HepG2 (cell line): Measurements from ENCODE around the gene TOMM20. TPM values are rescaled to one million over a fixed set of nuclear protein-coding genes. Genes with fewer than 3 reads are reported as not detected.
A peak's percentile ranks its signal among the peaks of the same experiment; 100 is the strongest.

Experiments
- CREBL2 ChIP-seq: sonication (generic); formaldehyde crosslinking; IDR thresholded peaks from 2 replicates; pipeline ENCODE4 v1.8.1; 2023; ENCODE audit warnings: missing genetic modification reagents, mild to moderate bottlenecking, borderline replicate concordance
- IRF9 ChIP-seq: sonication (generic); formaldehyde crosslinking; IDR thresholded peaks from 2 replicates; pipeline ENCODE4 v1.8.0; 2022; ENCODE audit warnings: missing genetic modification reagents, mild to moderate bottlenecking, borderline replicate concordance
- KLF6 ChIP-seq: IDR thresholded peaks from 2 replicates; pipeline ENCODE4 v1.8.0; 2016; ENCODE audit warnings: missing biosample characterization, missing genetic modification reagents
- KLF9 ChIP-seq: IDR thresholded peaks from 2 replicates; pipeline ENCODE4 v1.6.1; 2016; ENCODE audit warnings: low read depth
- PAX8 ChIP-seq: sonication (generic); formaldehyde crosslinking; IDR thresholded peaks from 2 replicates; pipeline ENCODE4 v1.8.0; 2022; ENCODE audit warnings: mild to moderate bottlenecking, missing genetic modification reagents, borderline replicate concordance
- POLR2AphosphoS2 ChIP-seq: IDR thresholded peaks from 2 replicates; pipeline ENCODE4 v1.6.1; 2011; ENCODE audit warnings: low read depth, low read length, improper control_type of control experiment
- RARG ChIP-seq: sonication (generic); formaldehyde crosslinking; IDR thresholded peaks from 2 replicates; pipeline ENCODE4 v1.4.0; 2020; ENCODE audit warnings: low read depth, mild to moderate bottlenecking, missing genetic modification reagents
- SRSF9 ChIP-seq: fragments of 200-400 bp; formaldehyde crosslinking; IDR thresholded peaks from 2 replicates; pipeline ENCODE4 v1.6.1; 2018; ENCODE audit warnings: borderline replicate concordance, mild to moderate bottlenecking, low read depth, low read length; ENCODE audit not compliant: insufficient read depth, poor library complexity, severe bottlenecking
- THAP8 ChIP-seq: sonication (generic); formaldehyde crosslinking; IDR thresholded peaks from 2 replicates; pipeline ENCODE4 v1.5.1; 2020; ENCODE audit warnings: missing genetic modification reagents, mild to moderate bottlenecking, borderline replicate concordance
- TP53 ChIP-seq: sonication (generic); formaldehyde crosslinking; conservative IDR thresholded peaks from 2 replicates; pipeline ENCODE4 v1.4.0; 2020; ENCODE audit warnings: missing genetic modification reagents
- ZBTB38 ChIP-seq: sonication (generic); formaldehyde crosslinking; IDR thresholded peaks from 2 replicates; pipeline ENCODE4 v1.5.1; 2020; ENCODE audit warnings: mild to moderate bottlenecking, missing genetic modification reagents
- ZBTB44 ChIP-seq: sonication (generic); formaldehyde crosslinking; IDR thresholded peaks from 2 replicates; pipeline ENCODE4 v1.4.0; 2020; ENCODE audit warnings: missing genetic modification reagents
- ZNF225 ChIP-seq: sonication (generic); formaldehyde crosslinking; IDR thresholded peaks from 2 replicates; pipeline ENCODE4 v1.4.0; 2020; ENCODE audit warnings: mild to moderate bottlenecking, missing genetic modification reagents
- ZNF460 ChIP-seq: sonication (generic); formaldehyde crosslinking; IDR thresholded peaks from 2 replicates; pipeline ENCODE4 v1.5.1; 2020; ENCODE audit warnings: missing genetic modification reagents, mild to moderate bottlenecking, borderline replicate concordance
- ZNF569 ChIP-seq: sonication (generic); formaldehyde crosslinking; IDR thresholded peaks from 2 replicates; pipeline ENCODE4 v1.5.0; 2020; ENCODE audit warnings: mild to moderate bottlenecking, missing genetic modification reagents, moderate library complexity, borderline replicate concordance
- ZNF883 ChIP-seq: sonication (generic); formaldehyde crosslinking; IDR thresholded peaks from 2 replicates; pipeline ENCODE4 v1.5.1; 2020; ENCODE audit warnings: mild to moderate bottlenecking, missing genetic modification reagents; ENCODE audit errors: not compliant biosample characterization
- ZSCAN5A ChIP-seq: sonication (generic); formaldehyde crosslinking; IDR thresholded peaks from 2 replicates; pipeline ENCODE4 v1.8.0; 2022; ENCODE audit warnings: mild to moderate bottlenecking, missing genetic modification reagents, borderline replicate concordance
- polyA plus RNA-seq, 8 experiments: library from polyadenylated mRNA; depleted of rRNA in 3 of 8; stranded (reverse) in 7 of 8; unstranded in 1 of 8; fragments of >200 nt; fragmentation: Illumina TruSeq in 4 of 8; extraction: Trizol in 4 of 8; gene quantifications; 2 replicates each; pipeline versions ENCODE4 v1.2.1 to v1.2.3, GENCODE V29; 2011 to 2016; ENCODE audit warnings: low read depth in 4 of 8, missing spikeins in 1 of 8, mixed read lengths in 1 of 8; ENCODE audit not compliant: insufficient read depth in 1 of 8
- total RNA-seq, 5 experiments: library from RNA; depleted of rRNA; stranded (reverse); fragments of >200 nt; fragmentation: Illumina TruSeq; extraction: Trizol; gene quantifications; 2 replicates each; pipeline ENCODE4 v1.2.3, GENCODE V29; 2016; ENCODE audit warnings: low read depth in 1 of 5
- TF ChIP-seq, protein P1 (sequence below): IDR thresholded peaks from 2 replicates; pipeline ENCODE4 v1.4.0; 2020; ENCODE audit warnings: mild to moderate bottlenecking, missing genetic modification reagents

Gene TOMM20
- total and polyA plus RNA-seq, 2 of the 13 experiments (the other 11 are each of a cell fraction or from before 2014, with no cell fraction given): 153 to 376 TPM

- TF ChIP-seq ZSCAN5A (CRISPR knock-in tag) (peak; percentile 87; the same call in 1 of the 2 replicates), ZNF225 (CRISPR knock-in tag) (peak; percentile 90), ZNF569 (CRISPR knock-in tag) (0 out of 2 replicates have a peak, but pooled peaks have one; percentile 61), SRSF9 (no peak), PAX8 (peak; percentile 74; the same call in 1 of the 2 replicates), IRF9 (CRISPR knock-in tag) (peak; percentile 74; the same call in 1 of the 2 replicates), ZNF883 (CRISPR knock-in tag) (peak; percentile 94), ZBTB38 (peak; percentile 83), KLF9 (CRISPR knock-in tag) (no peak), THAP8 (CRISPR knock-in tag) (no peak), CREBL2 (CRISPR knock-in tag) (peak; percentile 69; the same call in 1 of the 2 replicates), RARG (CRISPR knock-in tag) (peak; percentile 88; the same call in 1 of the 2 replicates), KLF6 (CRISPR knock-in tag) (peak; percentile 67; the same call in 1 of the 2 replicates), TP53 (CRISPR knock-in tag) (peak; percentile 47; the same call in 1 of the 2 replicates), ZBTB44 (CRISPR knock-in tag) (no peak), POLR2AphosphoS2 (0 out of 2 replicates have a peak, but pooled peaks have one; percentile 52), ZNF460 (CRISPR knock-in tag) (no peak)
- TF ChIP-seq, protein P1, sequence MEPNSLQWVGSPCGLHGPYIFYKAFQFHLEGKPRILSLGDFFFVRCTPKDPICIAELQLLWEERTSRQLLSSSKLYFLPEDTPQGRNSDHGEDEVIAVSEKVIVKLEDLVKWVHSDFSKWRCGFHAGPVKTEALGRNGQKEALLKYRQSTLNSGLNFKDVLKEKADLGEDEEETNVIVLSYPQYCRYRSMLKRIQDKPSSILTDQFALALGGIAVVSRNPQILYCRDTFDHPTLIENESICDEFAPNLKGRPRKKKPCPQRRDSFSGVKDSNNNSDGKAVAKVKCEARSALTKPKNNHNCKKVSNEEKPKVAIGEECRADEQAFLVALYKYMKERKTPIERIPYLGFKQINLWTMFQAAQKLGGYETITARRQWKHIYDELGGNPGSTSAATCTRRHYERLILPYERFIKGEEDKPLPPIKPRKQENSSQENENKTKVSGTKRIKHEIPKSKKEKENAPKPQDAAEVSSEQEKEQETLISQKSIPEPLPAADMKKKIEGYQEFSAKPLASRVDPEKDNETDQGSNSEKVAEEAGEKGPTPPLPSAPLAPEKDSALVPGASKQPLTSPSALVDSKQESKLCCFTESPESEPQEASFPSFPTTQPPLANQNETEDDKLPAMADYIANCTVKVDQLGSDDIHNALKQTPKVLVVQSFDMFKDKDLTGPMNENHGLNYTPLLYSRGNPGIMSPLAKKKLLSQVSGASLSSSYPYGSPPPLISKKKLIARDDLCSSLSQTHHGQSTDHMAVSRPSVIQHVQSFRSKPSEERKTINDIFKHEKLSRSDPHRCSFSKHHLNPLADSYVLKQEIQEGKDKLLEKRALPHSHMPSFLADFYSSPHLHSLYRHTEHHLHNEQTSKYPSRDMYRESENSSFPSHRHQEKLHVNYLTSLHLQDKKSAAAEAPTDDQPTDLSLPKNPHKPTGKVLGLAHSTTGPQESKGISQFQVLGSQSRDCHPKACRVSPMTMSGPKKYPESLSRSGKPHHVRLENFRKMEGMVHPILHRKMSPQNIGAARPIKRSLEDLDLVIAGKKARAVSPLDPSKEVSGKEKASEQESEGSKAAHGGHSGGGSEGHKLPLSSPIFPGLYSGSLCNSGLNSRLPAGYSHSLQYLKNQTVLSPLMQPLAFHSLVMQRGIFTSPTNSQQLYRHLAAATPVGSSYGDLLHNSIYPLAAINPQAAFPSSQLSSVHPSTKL (CRISPR knock-in tag): peak; percentile 79
Observed at GRCh38 chr1:235128456-235129328, at the start of gene TOMM20 (continued).
